HepG2 (cell line): ENCODE measurements around the gene SLC5A3. TPM values are rescaled to one million over a fixed set of nuclear protein-coding genes. Genes with fewer than 3 reads are reported as not detected.

Experiments
- ATAC-seq: fragments of 200-7000 bp; cut with Tn5 transposase; 3 replicates; pipeline ENCODE4 v1.9.1; 2020; ENCODE audit warnings: mild to moderate bottlenecking, moderate library complexity
- BruUV-seq: library from RNA; stranded (reverse); fragments of 400-500 nt; replicated peaks from 2 replicates; lab custom pipeline; 2021; lab: Mats Ljungman, UMichigan
- CTCF ChIA-PET: fragments of 300-600 bp; formaldehyde crosslinking; extraction: SDS; loops from one replicate; lab custom pipeline; 2021; ENCODE audit warnings: low total read pairs, inconsistent platforms, low intra/inter-chr PET ratio; lab: Yijun Ruan, JAX
- POLR2A ChIA-PET: fragments of 350-600 bp; sonication (Branson Sonifier 250); formaldehyde crosslinking; loops from one replicate; lab custom pipeline; 2020; ENCODE audit warnings: antibody characterized with exemption, inconsistent platforms; lab: Yijun Ruan, JAX
- DNase-seq: peaks from one replicate; pipeline ENCODE4 v3.0.0-alpha.2; 2015; ENCODE audit warnings: low spot score
- FAIRE-seq: peaks from 3 replicates; lab custom pipeline; 2011; peaks lifted over from hg19 to GRCh38; lab: Jason Lieb, UNC
- H2AFZ ChIP-seq: one replicate; pipeline ENCODE4 v1.6.1; 2011; ENCODE audit warnings: low read length, inconsistent platforms
- H3K27ac ChIP-seq: fragments of 300-600 bp; 3 replicates; pipeline ENCODE4 v1.8.0; 2011; ENCODE audit warnings: mixed run types, mild to moderate bottlenecking, mixed read lengths, low read length, inconsistent platforms; ENCODE audit not compliant: insufficient read depth; ENCODE audit errors: extremely low read length
- H3K27me3 ChIP-seq, 2 experiments: fragments of 200-600 bp in 1 of 2; 2 replicates in 1 of 2; 3 replicates in 1 of 2; pipeline versions ENCODE4 v1.6.0 to v1.8.0; 2011; ENCODE audit warnings: low read length in 2 of 2, mild to moderate bottlenecking in 2 of 2, moderate library complexity in 2 of 2, inconsistent platforms in 1 of 2; ENCODE audit not compliant: insufficient read depth in 2 of 2, control insufficient read depth in 1 of 2
- H3K36me3 ChIP-seq, 2 experiments: fragments of 200-600 bp in 1 of 2; replicated peaks in 1 of 2; 2 replicates in 1 of 2; 3 replicates in 1 of 2; pipeline versions ENCODE4 v1.5.1 to v1.8.0; 2011; ENCODE audit warnings: low read length in 2 of 2, inconsistent platforms in 1 of 2; ENCODE audit not compliant: insufficient read depth in 2 of 2, control insufficient read depth in 1 of 2
- H3K4me1 ChIP-seq: 2 replicates; pipeline ENCODE4 v1.5.1; 2012; ENCODE audit warnings: low read length, inconsistent platforms; ENCODE audit not compliant: insufficient read depth
- H3K4me2 ChIP-seq: 2 replicates; pipeline ENCODE4 v1.6.0; 2011; ENCODE audit warnings: low read depth, low read length, inconsistent platforms
- H3K4me3 ChIP-seq, 3 experiments: fragments of 200-600 bp in 1 of 3; sonication (generic), shearing (Covaris generic) in 1 of 3; replicated peaks in 1 of 3; 2 replicates each; pipeline ENCODE4 v1.5.1; 2011 to 2016; ENCODE audit warnings: low read length in 3 of 3, inconsistent platforms in 2 of 3, low read depth in 2 of 3, mild to moderate bottlenecking in 2 of 3, control low read depth in 1 of 3, mixed read lengths in 1 of 3; ENCODE audit not compliant: insufficient read depth in 1 of 3
- H3K79me2 ChIP-seq: one replicate; pipeline ENCODE4 v1.6.1; 2011; ENCODE audit warnings: low read length, inconsistent platforms; ENCODE audit not compliant: insufficient read depth
- H3K9ac ChIP-seq: 2 replicates; pipeline ENCODE4 v1.6.0; 2011; ENCODE audit warnings: mild to moderate bottlenecking, low read depth, low read length, inconsistent platforms; ENCODE audit not compliant: insufficient read depth
- H3K9me3 ChIP-seq: 2 replicates; pipeline ENCODE4 v1.5.1; 2012; ENCODE audit warnings: mild to moderate bottlenecking, low read length
- H4K20me1 ChIP-seq: 2 replicates; pipeline ENCODE4 v1.6.0; 2011; ENCODE audit warnings: inconsistent platforms, mild to moderate bottlenecking, low read length, moderate library complexity; ENCODE audit not compliant: insufficient read depth
- CREB1 ChIP-seq, 2 experiments: fragments of 450-650 bp in 1 of 2; IDR thresholded peaks; 2 replicates each; pipeline ENCODE4 v1.6.1; 2016 to 2017; ENCODE audit warnings: control low read depth in 1 of 2, mild to moderate bottlenecking in 1 of 2, missing compliant biosample characterization in 1 of 2, missing genetic modification characterization in 1 of 2
- DBP ChIP-seq: sonication (generic); formaldehyde crosslinking; IDR thresholded peaks from 2 replicates; pipeline ENCODE4 v1.4.0; 2020; ENCODE audit warnings: missing genetic modification reagents; ENCODE audit errors: not compliant biosample characterization
- FOSL2 ChIP-seq: sonication (generic); formaldehyde crosslinking; IDR thresholded peaks from 2 replicates; pipeline ENCODE4 v1.4.0; 2020; ENCODE audit warnings: missing genetic modification reagents
- MTA1 ChIP-seq: sonication (generic); formaldehyde crosslinking; IDR thresholded peaks from 2 replicates; pipeline ENCODE4 v1.4.0; 2020; ENCODE audit warnings: missing genetic modification reagents, mild to moderate bottlenecking, borderline replicate concordance
- POGK ChIP-seq: sonication (generic); formaldehyde crosslinking; conservative IDR thresholded peaks from 2 replicates; pipeline ENCODE4 v1.8.0; 2022; ENCODE audit warnings: mild to moderate bottlenecking, moderate library complexity, missing genetic modification reagents
- SYNCRIP ChIP-seq: fragments of 200-400 bp; formaldehyde crosslinking; IDR thresholded peaks from 2 replicates; pipeline ENCODE4 v1.6.1; 2018; ENCODE audit warnings: mild to moderate bottlenecking, low read depth, low read length; ENCODE audit not compliant: insufficient read depth
- THAP11 ChIP-seq: IDR thresholded peaks from 2 replicates; pipeline ENCODE4 v1.6.1; 2016; ENCODE audit warnings: missing biosample characterization, missing genetic modification reagents
- ZBTB20 ChIP-seq: sonication (generic); formaldehyde crosslinking; IDR thresholded peaks from 2 replicates; pipeline ENCODE4 v1.8.1; 2023; ENCODE audit warnings: missing genetic modification reagents, low read depth, mild to moderate bottlenecking, borderline replicate concordance
- ZBTB43 ChIP-seq: sonication (generic); formaldehyde crosslinking; conservative IDR thresholded peaks from 2 replicates; pipeline ENCODE4 v1.4.0; 2020; ENCODE audit warnings: missing genetic modification reagents
- WGBS: methylation state at CpG from one replicate; pipeline ENCODE4 v1.1.6; 2017; ENCODE audit warnings: low lambda C conversion rate; 5-methylcytosine and 5-hydroxymethylcytosine counted together
- in situ Hi-C: cut with HindIII; loops from 2 replicates; pipeline ENCODE4 v1.10.0; 2017; ENCODE audit warnings: low pct_unique_long_range_greater_than_20kb; ENCODE audit not compliant: extremely low pct_ligation_motif_present
- intact Hi-C: fragments of 100-400 bp; cut with micrococcal nuclease; formaldehyde crosslinking; loops from one replicate; pipeline ENCODE4 v1.10.0; 2022; ENCODE audit not compliant: unreplicated experiment
- polyA plus RNA-seq, 8 experiments: library from polyadenylated mRNA; depleted of rRNA in 3 of 8; stranded (reverse) in 7 of 8; unstranded in 1 of 8; fragments of >200 nt; fragmentation: Illumina TruSeq in 4 of 8; extraction: Trizol in 4 of 8; gene quantifications; 2 replicates each; pipeline versions ENCODE4 v1.2.1 to v1.2.3, GENCODE V29; 2011 to 2016; ENCODE audit warnings: low read depth in 4 of 8, missing spikeins in 1 of 8, mixed read lengths in 1 of 8; ENCODE audit not compliant: insufficient read depth in 1 of 8
- total RNA-seq, 5 experiments: library from RNA; depleted of rRNA; stranded (reverse); fragments of >200 nt; fragmentation: Illumina TruSeq; extraction: Trizol; gene quantifications; 2 replicates each; pipeline ENCODE4 v1.2.3, GENCODE V29; 2016; ENCODE audit warnings: low read depth in 1 of 5

Gene SLC5A3
- total and polyA plus RNA-seq, 2 of the 13 experiments (the other 11 are each of a cell fraction or from before 2014, with no cell fraction given): 5.6 to 11.2 TPM

- TF ChIP-seq ZBTB43 (CRISPR knock-in tag): no peak
Observed at GRCh38 chr21:34029743-34030528, 43.4 kb upstream of the SLC5A3 start (continued).

- H3K36me3 ChIP-seq: no peaks in the 10 kb centered on the region
- DNase-seq (peak; percentile 23), FAIRE-seq (no peak)
- H3K4me1 ChIP-seq: peaks cover 45% of the 10 kb centered on the region
- H3K79me2 ChIP-seq: no peaks in the 10 kb centered on the region
- H2AFZ ChIP-seq: no peak overlapping the region
- 0 out of 5 replicates have a peak, but pooled peaks cover 0 to 3% of the 10 kb centered on the region in 2 experiments for H3K27me3 ChIP-seq
- peak overlapping the region; percentile 42 for H3K4me2 ChIP-seq
- intact Hi-C loops: no loop called here
- H4K20me1 ChIP-seq: no peaks in the 10 kb centered on the region
- no peak overlapping the region for H3K9ac ChIP-seq
- no TSS peak for BruUV-seq
- TF ChIP-seq MTA1 (no peak), SYNCRIP (no peak), FOSL2 (peak; percentile 34; the same call in 1 of the 2 replicates), THAP11 (peak; percentile 56), POGK (no peak), CREB1 (IDR thresholded peaks at IDR 0.05) (no peak), CREB1 (CRISPR knock-in tag; IDR thresholded peaks at IDR 0.05) (0 out of 2 replicates have a peak, but pooled peaks have one; percentile 35), ZBTB20 (no peak), DBP (CRISPR knock-in tag) (no peak)
- TF ChIP-seq, all 625 proteins: peak for 3
- 46% methylated on average over 11 of the region's 11 CpGs for WGBS
- ChIA-PET CTCF (no interaction called here), POLR2A (no interaction called here)
- no peak overlapping the region for H3K27ac ChIP-seq
- peak; percentile 32; the same call in 1 of the 3 replicates for ATAC-seq
- no peak overlapping the region for H3K4me3 ChIP-seq
- in situ Hi-C loops: no loop called here
- no peaks in the 10 kb centered on the region for H3K9me3 ChIP-seq
Observed at GRCh38 chr21:34031835-34032370, 41.5 kb upstream of the SLC5A3 start.
